Middle frontal gyrus (tissue), 1 donor: Measurements from ENCODE around the gene POC5.
"Not testable (repeated sequence)": the region's sequence is repeated elsewhere in the genome, so short reads cannot be mapped to it uniquely, and the experiment has no call there.

Source experiments
- DNase-seq: peaks from one replicate; pipeline ENCODE4 v3.0.0-alpha.2; 2015; ENCODE audit warnings: low spot score; ENCODE audit errors: extremely low spot score

POC5 gene

GRCh38 chr5:75706775-75707174 lies 10.5 kb downstream of the POC5 start:
- no peak for DNase-seq

GRCh38 chr5:75706016-75706415 lies 11.2 kb downstream of the POC5 start:
- DNase-seq: no peak

GRCh38 chr5:75701856-75702255 lies 15.4 kb downstream of the POC5 start:
- DNase-seq: no peak

GRCh38 chr5:75695472-75696351 lies 21.5 kb downstream of the POC5 start:
- DNase-seq: not testable (repeated sequence)

- DNase-seq: no peak
Observed at GRCh38 chr5:75694781-75695180, 22.5 kb downstream of the POC5 start.

GRCh38 chr5:75690669-75691068 lies 26.6 kb downstream of the POC5 start:
- DNase-seq: no peak

GRCh38 chr5:75686480-75686879 lies 30.8 kb downstream of the POC5 start:
- DNase-seq: no peak

GRCh38 chr5:75685141-75685540 lies 32.1 kb downstream of the POC5 start:
- DNase-seq: no peak

- DNase-seq: peak; percentile 31
Observed at GRCh38 chr5:75681125-75681830, 36.0 kb downstream of the POC5 start.

GRCh38 chr5:75678155-75678554 lies 39.1 kb downstream of the POC5 start:
- no peak for DNase-seq

GRCh38 chr5:75677607-75678006 lies 39.6 kb downstream of the POC5 start:
- DNase-seq: no peak

- no peak for DNase-seq
Observed at GRCh38 chr5:75675783-75676182, 41.5 kb downstream of the POC5 start.

GRCh38 chr5:75672616-75673015 lies 44.6 kb downstream of the POC5 start:
- DNase-seq: no peak

- no peak for DNase-seq
Observed at GRCh38 chr5:75671506-75671905, 45.7 kb downstream of the POC5 start.

GRCh38 chr5:75670577-75670976 lies 46.7 kb downstream of the POC5 start:
- no peak for DNase-seq

GRCh38 chr5:75668977-75669689 lies 48.1 kb downstream of the POC5 start:
- DNase-seq: no peak

GRCh38 chr5:75668445-75668844 lies 48.8 kb downstream of the POC5 start:
- no peak for DNase-seq

- no peak for DNase-seq
Observed at GRCh38 chr5:75667586-75667985, 49.7 kb downstream of the POC5 start.

- DNase-seq: no peak
Observed at GRCh38 chr5:75666801-75667200, 50.4 kb downstream of the POC5 start.

GRCh38 chr5:75664979-75665378 lies 52.3 kb downstream of the POC5 start:
- no peak for DNase-seq

GRCh38 chr5:75663579-75664284 lies 53.5 kb downstream of the POC5 start:
- no peak for DNase-seq
